ENCODE results near the gene PHEX. TPM values are rescaled to one million over a fixed set of nuclear protein-coding genes. Genes with fewer than 3 reads are reported as not detected.

PHEX gene
- total RNA-seq, 1 donor from 2014 or later: 7.6 TPM

GRCh38 chrX:22118161-22118830 is 86.2 kb downstream of the PHEX start:
- DNase-seq (ENCODE audit: low spot score): no peak
- Mint-ChIP-seq H3K36me3 (ENCODE audit: low read depth) (peaks cover 3% of the 10 kb centered on the region), H3K4me1 (ENCODE audit: low read depth) (peaks cover 3% of the 10 kb centered on the region), H3K4me3 (ENCODE audit: low read depth) (no peak overlapping the region), H3K27me3 (ENCODE audit: low read depth) (no peaks in the 10 kb centered on the region), H3K27ac (peak overlapping the region; percentile 57), H3K9me3 (no peaks in the 10 kb centered on the region)
- intact Hi-C loops (cut with micrococcal nuclease): no loop called here

GRCh38 chrX:22121161-22121560 is 89.0 kb downstream of the PHEX start:
- DNase-seq (ENCODE audit: low spot score): no peak
- intact Hi-C loops (cut with micrococcal nuclease): no loop called here
- Mint-ChIP-seq H3K27me3 (ENCODE audit: low read depth) (no peaks in the 10 kb centered on the region), H3K4me1 (ENCODE audit: low read depth) (peaks cover 3% of the 10 kb centered on the region), H3K27ac (no peak overlapping the region), H3K36me3 (ENCODE audit: low read depth) (peaks cover 3% of the 10 kb centered on the region), H3K9me3 (no peaks in the 10 kb centered on the region), H3K4me3 (ENCODE audit: low read depth) (no peak overlapping the region)

- peaks cover 3% of the 10 kb centered on the region for H3K4me1 Mint-ChIP-seq (ENCODE audit: low read depth)
- H3K27me3 Mint-ChIP-seq (ENCODE audit: low read depth): no peaks in the 10 kb centered on the region
- no peaks in the 10 kb centered on the region for H3K9me3 Mint-ChIP-seq
- no peak overlapping the region for H3K4me3 Mint-ChIP-seq (ENCODE audit: low read depth)
- peaks cover 3% of the 10 kb centered on the region for H3K36me3 Mint-ChIP-seq (ENCODE audit: low read depth)
- H3K27ac Mint-ChIP-seq: no peak overlapping the region
- intact Hi-C loops (cut with micrococcal nuclease): no loop called here
- no peak for DNase-seq (ENCODE audit: low spot score)
Measured at GRCh38 chrX:22122510-22122909, 90.4 kb downstream of the PHEX start.

- no peak for DNase-seq (ENCODE audit: low spot score)
- Mint-ChIP-seq H3K27me3 (ENCODE audit: low read depth) (no peaks in the 10 kb centered on the region), H3K4me3 (ENCODE audit: low read depth) (no peak overlapping the region), H3K36me3 (ENCODE audit: low read depth) (no peaks in the 10 kb centered on the region), H3K9me3 (no peaks in the 10 kb centered on the region), H3K4me1 (ENCODE audit: low read depth) (no peaks in the 10 kb centered on the region), H3K27ac (no peak overlapping the region)
- intact Hi-C loops (cut with micrococcal nuclease): no loop called here
Measured at GRCh38 chrX:22124098-22124497, 92.0 kb downstream of the PHEX start.

- Mint-ChIP-seq H3K36me3 (ENCODE audit: low read depth) (no peaks in the 10 kb centered on the region), H3K4me1 (ENCODE audit: low read depth) (no peaks in the 10 kb centered on the region), H3K27ac (no peak overlapping the region), H3K27me3 (ENCODE audit: low read depth) (no peaks in the 10 kb centered on the region), H3K4me3 (ENCODE audit: low read depth) (no peak overlapping the region), H3K9me3 (no peaks in the 10 kb centered on the region)
- intact Hi-C loops (cut with micrococcal nuclease): no loop called here
- DNase-seq (ENCODE audit: low spot score): no peak
Measured at GRCh38 chrX:22125481-22125880, 93.4 kb downstream of the PHEX start.

- H3K4me3 Mint-ChIP-seq (ENCODE audit: low read depth): no peak overlapping the region
- H3K27me3 Mint-ChIP-seq (ENCODE audit: low read depth): no peaks in the 10 kb centered on the region
- no peaks in the 10 kb centered on the region for H3K4me1 Mint-ChIP-seq (ENCODE audit: low read depth)
- intact Hi-C loops (cut with micrococcal nuclease): no loop called here
- no peak overlapping the region for H3K27ac Mint-ChIP-seq
- H3K36me3 Mint-ChIP-seq (ENCODE audit: low read depth): no peaks in the 10 kb centered on the region
- no peak for DNase-seq (ENCODE audit: low spot score)
- no peaks in the 10 kb centered on the region for H3K9me3 Mint-ChIP-seq
Measured at GRCh38 chrX:22126327-22126726, 94.2 kb downstream of the PHEX start.

GRCh38 chrX:22128961-22129360 is 96.8 kb downstream of the PHEX start:
- no peaks in the 10 kb centered on the region for H3K36me3 Mint-ChIP-seq (ENCODE audit: low read depth)

GRCh38 chrX:22134681-22135080 is 102.6 kb downstream of the PHEX start:
- H3K36me3 Mint-ChIP-seq (ENCODE audit: low read depth): no peaks in the 10 kb centered on the region
- H3K4me1 Mint-ChIP-seq (ENCODE audit: low read depth): peaks cover 4% of the 10 kb centered on the region
- DNase-seq (ENCODE audit: low spot score): no peak
- no peaks in the 10 kb centered on the region for H3K9me3 Mint-ChIP-seq
- no peaks in the 10 kb centered on the region for H3K27me3 Mint-ChIP-seq (ENCODE audit: low read depth)
- H3K4me3 Mint-ChIP-seq (ENCODE audit: low read depth): no peak overlapping the region
- H3K27ac Mint-ChIP-seq: no peak overlapping the region
- intact Hi-C loops (cut with micrococcal nuclease): loop anchor here (5.0 kb wide), 1 partner anchor 613 kb away; no protein-coding TSS in a partner anchor

More at GRCh38 chrX:22128961-22129360, 96.8 kb downstream of the PHEX start:
- Mint-ChIP-seq H3K27me3 (ENCODE audit: low read depth) (no peaks in the 10 kb centered on the region), H3K27ac (no peak overlapping the region), H3K4me3 (ENCODE audit: low read depth) (no peak overlapping the region), H3K4me1 (ENCODE audit: low read depth) (no peaks in the 10 kb centered on the region), H3K9me3 (no peaks in the 10 kb centered on the region)
- no peak for DNase-seq (ENCODE audit: low spot score)
- intact Hi-C loops (cut with micrococcal nuclease): no loop called here

- DNase-seq (ENCODE audit: low spot score): no peak
- Mint-ChIP-seq H3K27me3 (ENCODE audit: low read depth) (no peaks in the 10 kb centered on the region), H3K9me3 (no peaks in the 10 kb centered on the region), H3K4me3 (ENCODE audit: low read depth) (no peak overlapping the region), H3K36me3 (ENCODE audit: low read depth) (no peaks in the 10 kb centered on the region), H3K4me1 (ENCODE audit: low read depth) (peaks cover 4% of the 10 kb centered on the region), H3K27ac (no peak overlapping the region)
- intact Hi-C loops (cut with micrococcal nuclease): loop anchor here (5.0 kb wide), 1 partner anchor 612 kb away; no protein-coding TSS in a partner anchor
Measured at GRCh38 chrX:22135171-22135711, 103.1 kb downstream of the PHEX start.

- no peaks in the 10 kb centered on the region for H3K9me3 Mint-ChIP-seq
- DNase-seq (ENCODE audit: low spot score): no peak
- no peaks in the 10 kb centered on the region for H3K36me3 Mint-ChIP-seq (ENCODE audit: low read depth)
- peaks cover 4% of the 10 kb centered on the region for H3K4me1 Mint-ChIP-seq (ENCODE audit: low read depth)
- H3K27me3 Mint-ChIP-seq (ENCODE audit: low read depth): no peaks in the 10 kb centered on the region
- intact Hi-C loops (cut with micrococcal nuclease): loop anchor here (1.0 to 5.0 kb wide), 2 partner anchors 151 to 611 kb away; no protein-coding TSS in a partner anchor
- no peak overlapping the region for H3K4me3 Mint-ChIP-seq (ENCODE audit: low read depth)
- no peak overlapping the region for H3K27ac Mint-ChIP-seq
Measured at GRCh38 chrX:22135994-22136684, 104.0 kb downstream of the PHEX start.

- H3K4me3 Mint-ChIP-seq (ENCODE audit: low read depth): no peak overlapping the region
- no peaks in the 10 kb centered on the region for H3K9me3 Mint-ChIP-seq
- no peak for DNase-seq (ENCODE audit: low spot score)
- H3K27ac Mint-ChIP-seq: no peak overlapping the region
- intact Hi-C loops (cut with micrococcal nuclease): loop anchor here (1.0 to 5.0 kb wide), 2 partner anchors 151 to 611 kb away; no protein-coding TSS in a partner anchor
- H3K27me3 Mint-ChIP-seq (ENCODE audit: low read depth): no peaks in the 10 kb centered on the region
- H3K4me1 Mint-ChIP-seq (ENCODE audit: low read depth): peaks cover 4% of the 10 kb centered on the region
- no peaks in the 10 kb centered on the region for H3K36me3 Mint-ChIP-seq (ENCODE audit: low read depth)
Measured at GRCh38 chrX:22136711-22137110, 104.6 kb downstream of the PHEX start.

GRCh38 chrX:22139822-22140221 is 107.7 kb downstream of the PHEX start:
- H3K4me1 Mint-ChIP-seq (ENCODE audit: low read depth): peaks cover 4% of the 10 kb centered on the region
- H3K9me3 Mint-ChIP-seq: no peaks in the 10 kb centered on the region
- intact Hi-C loops (cut with micrococcal nuclease): loop anchor here (5.0 kb wide), 1 partner anchor 607 kb away; no protein-coding TSS in a partner anchor

More at GRCh38 chrX:22139822-22140221, 107.7 kb downstream of the PHEX start:
- Mint-ChIP-seq H3K27me3 (ENCODE audit: low read depth) (no peaks in the 10 kb centered on the region), H3K4me3 (ENCODE audit: low read depth) (no peak overlapping the region), H3K27ac (no peak overlapping the region), H3K36me3 (ENCODE audit: low read depth) (no peaks in the 10 kb centered on the region)
- no peak for DNase-seq (ENCODE audit: low spot score)

Data from activated T-helper 2 cell treated with anti-CD3 and anti-CD28 coated beads, Interferon-gamma antibody, Interleukin-2, Interleukin-4, amounts not matched to agents 10 μg/mL and 5 μg/mL and 100 μg/mL, durations not matched to agents 14 hours and 24 hours and 36 hours (primary cell).